Dendritic cell treated with granulocyte-macrophage colony-stimulating factor and Interleukin-4, amounts not matched to agents 40 ng/mL and 50 ng/mL, for 4 days (primary cell): ENCODE measurements around the gene CNOT6L.

ENCODE experiments used
- H3K27ac Mint-ChIP-seq: one replicate; pipeline ENCODE4 v1.8.0; 2022; ENCODE audit warnings: mild to moderate bottlenecking, mixed read lengths
- H3K27me3 Mint-ChIP-seq: one replicate; pipeline ENCODE4 v1.8.0; 2022; ENCODE audit warnings: mild to moderate bottlenecking, mixed read lengths
- H3K36me3 Mint-ChIP-seq: one replicate; pipeline ENCODE4 v1.8.0; 2022; ENCODE audit warnings: low read depth, mixed read lengths
- H3K4me1 Mint-ChIP-seq: one replicate; pipeline ENCODE4 v1.8.0; 2022; ENCODE audit warnings: low read depth, mixed read lengths
- H3K4me3 Mint-ChIP-seq: one replicate; pipeline ENCODE4 v1.8.0; 2022; ENCODE audit warnings: mild to moderate bottlenecking, moderate library complexity, mixed read lengths
- H3K9me3 Mint-ChIP-seq: one replicate; pipeline ENCODE4 v1.8.0; 2022; ENCODE audit warnings: mixed read lengths
- intact Hi-C: fragments of 100-400 bp; cut with micrococcal nuclease; formaldehyde crosslinking; loops from one replicate; pipeline ENCODE4 v1.15.0; 2022

CNOT6L gene

DNA sequence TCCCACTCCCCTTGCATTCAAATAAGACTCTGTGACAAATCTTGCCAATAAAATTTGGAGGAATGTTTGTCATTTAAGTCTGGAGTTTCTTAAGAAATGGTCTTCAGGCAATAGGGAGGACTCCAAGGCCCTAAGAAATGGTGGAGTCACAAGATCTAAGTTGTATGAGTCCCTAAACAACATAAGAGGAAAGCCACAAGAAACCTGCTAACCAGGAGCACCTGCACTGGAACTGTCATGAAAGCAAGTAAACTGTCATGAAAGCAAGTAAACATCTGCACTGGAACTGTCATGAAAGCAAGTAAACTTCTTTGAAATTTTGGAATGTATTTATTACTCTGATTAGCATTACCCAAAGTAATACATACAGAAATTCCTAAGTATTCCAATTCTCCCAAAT is 3.5 kb downstream of the CNOT6L start:
- no peak overlapping the region for H3K4me3 Mint-ChIP-seq
- no peaks in the 10 kb centered on the region for H3K27me3 Mint-ChIP-seq
- H3K9me3 Mint-ChIP-seq, result no peaks in the 10 kb centered on the region
- intact Hi-C loops, result no loop called here
- peaks cover 26% of the 10 kb centered on the region for H3K36me3 Mint-ChIP-seq
- peaks cover 47% of the 10 kb centered on the region for H3K4me1 Mint-ChIP-seq
- no peak overlapping the region for H3K27ac Mint-ChIP-seq

DNA sequence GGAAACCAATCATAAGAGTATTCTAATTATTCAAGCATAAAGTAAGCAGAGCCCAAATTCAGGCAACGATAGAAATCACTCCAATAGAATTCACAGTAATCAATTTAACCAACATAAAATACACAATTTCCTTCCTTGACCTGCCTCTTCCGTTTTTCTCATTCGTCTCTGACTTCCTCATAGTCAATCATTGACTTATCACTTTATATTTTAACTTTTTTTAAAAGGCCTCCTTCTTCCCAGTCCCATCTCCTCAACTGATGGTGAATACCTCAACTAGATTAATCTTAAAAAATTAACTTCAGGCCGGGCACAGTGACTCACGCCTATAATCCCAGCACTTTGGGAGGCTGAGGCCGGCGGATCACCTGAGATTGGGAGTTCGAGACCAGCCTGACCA is 13.3 kb downstream of the CNOT6L start:
- Mint-ChIP-seq H3K36me3 (peaks cover 10% of the 10 kb centered on the region), H3K27me3 (no peaks in the 10 kb centered on the region), H3K4me1 (peaks cover 28% of the 10 kb centered on the region), H3K27ac (no peak overlapping the region), H3K9me3 (no peaks in the 10 kb centered on the region), H3K4me3 (no peak overlapping the region)
- intact Hi-C loops, result no loop called here

DNA sequence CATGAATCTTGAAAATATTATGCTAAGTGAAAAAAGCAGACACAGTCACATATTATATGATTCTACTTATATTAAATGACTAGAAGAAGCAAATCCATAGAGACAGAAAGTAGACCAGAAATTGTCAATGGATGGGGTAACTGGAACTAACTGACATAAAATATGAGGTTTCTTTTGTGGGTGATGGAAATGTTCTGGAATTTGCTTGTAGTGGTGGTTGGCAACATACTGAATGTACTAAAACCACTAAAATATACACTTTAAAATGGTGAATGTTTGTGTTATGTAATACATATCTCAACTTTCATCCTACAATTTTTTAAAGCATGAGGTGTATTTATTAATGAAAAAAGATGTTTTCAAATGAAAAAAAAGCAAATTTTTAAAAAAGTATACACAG is 14.7 kb downstream of the CNOT6L start:
- Mint-ChIP-seq H3K9me3 (no peaks in the 10 kb centered on the region), H3K4me3 (no peak overlapping the region), H3K36me3 (peaks cover 5% of the 10 kb centered on the region), H3K27ac (no peak overlapping the region), H3K4me1 (peaks cover 26% of the 10 kb centered on the region), H3K27me3 (no peaks in the 10 kb centered on the region)
- intact Hi-C loops, result no loop called here

GRCh38 chr4:77802402-77802801 is 16.8 kb downstream of the CNOT6L start:
- Mint-ChIP-seq H3K4me1 (peaks cover 34% of the 10 kb centered on the region), H3K4me3 (no peak overlapping the region), H3K9me3 (no peaks in the 10 kb centered on the region), H3K27ac (no peak overlapping the region), H3K27me3 (no peaks in the 10 kb centered on the region), H3K36me3 (peaks cover under 1% of the 10 kb centered on the region)
- intact Hi-C loops, result no loop called here

DNA sequence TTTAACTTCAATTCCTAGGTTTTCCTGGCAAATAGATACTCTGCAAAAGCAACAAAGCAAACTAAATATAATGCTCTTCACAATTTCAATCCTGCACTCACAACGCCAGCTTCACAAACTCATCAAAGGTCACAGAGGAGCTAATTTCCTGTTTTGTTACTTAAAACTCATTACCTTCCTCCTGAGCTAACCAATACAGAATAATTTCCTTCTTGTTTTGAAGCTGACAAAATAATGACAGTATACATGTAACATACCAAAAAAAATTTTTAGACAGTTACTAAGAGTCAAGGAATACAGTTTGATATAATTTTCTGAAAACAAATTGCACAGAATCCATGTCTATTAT is 17.9 kb downstream of the CNOT6L start:
- Mint-ChIP-seq H3K4me3 (no peak overlapping the region), H3K27me3 (no peaks in the 10 kb centered on the region), H3K9me3 (peaks cover 7% of the 10 kb centered on the region), H3K36me3 (peaks cover 12% of the 10 kb centered on the region), H3K4me1 (peaks cover 29% of the 10 kb centered on the region), H3K27ac (no peak overlapping the region)
- intact Hi-C loops, result no loop called here

- Mint-ChIP-seq H3K9me3 (peaks cover 12% of the 10 kb centered on the region), H3K4me1 (peaks cover 24% of the 10 kb centered on the region), H3K36me3 (peaks cover 16% of the 10 kb centered on the region)
Observed at GRCh38 chr4:77800483-77801259, 18.5 kb downstream of the CNOT6L start.

DNA sequence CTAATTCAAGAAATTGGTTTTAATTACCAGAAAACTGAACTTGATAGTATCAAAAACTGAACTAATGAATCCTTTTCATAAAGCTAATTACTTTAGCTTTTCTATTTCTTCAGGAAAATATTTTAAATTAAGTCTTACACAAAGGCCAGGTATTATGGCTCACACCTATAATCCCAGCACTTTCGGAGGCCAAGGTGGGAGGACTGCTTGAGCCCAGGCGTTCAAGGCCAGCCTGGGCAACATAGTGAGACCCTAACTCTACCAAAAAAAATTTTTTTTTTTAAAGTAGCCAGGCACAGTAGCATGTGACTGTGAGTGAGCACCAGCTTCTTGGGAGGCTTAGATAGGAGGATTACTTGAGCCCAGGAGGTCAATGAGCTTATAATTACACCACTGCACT is 19.1 kb downstream of the CNOT6L start:
- H3K36me3 Mint-ChIP-seq, result peaks cover 22% of the 10 kb centered on the region
- peaks cover 20% of the 10 kb centered on the region for H3K4me1 Mint-ChIP-seq
- no peak overlapping the region for H3K4me3 Mint-ChIP-seq
- peaks cover 18% of the 10 kb centered on the region for H3K9me3 Mint-ChIP-seq
- intact Hi-C loops, result no loop called here
- H3K27me3 Mint-ChIP-seq, result no peaks in the 10 kb centered on the region
- H3K27ac Mint-ChIP-seq, result no peak overlapping the region

More at GRCh38 chr4:77800483-77801259, 18.5 kb downstream of the CNOT6L start:
- Mint-ChIP-seq H3K27me3 (no peaks in the 10 kb centered on the region), H3K4me3 (no peak overlapping the region), H3K27ac (no peak overlapping the region)
- intact Hi-C loops, result no loop called here

GRCh38 chr4:77798385-77798784 is 20.8 kb downstream of the CNOT6L start:
- H3K4me1 Mint-ChIP-seq, result peaks cover 20% of the 10 kb centered on the region
- peaks cover 19% of the 10 kb centered on the region for H3K9me3 Mint-ChIP-seq
- H3K4me3 Mint-ChIP-seq, result no peak overlapping the region
- intact Hi-C loops, result no loop called here
- H3K36me3 Mint-ChIP-seq, result peaks cover 23% of the 10 kb centered on the region
- H3K27me3 Mint-ChIP-seq, result no peaks in the 10 kb centered on the region
- H3K27ac Mint-ChIP-seq, result no peak overlapping the region

- intact Hi-C loops, result no loop called here
- Mint-ChIP-seq H3K27ac (no peak overlapping the region), H3K4me1 (peaks cover 16% of the 10 kb centered on the region)
Observed at GRCh38 chr4:77797239-77797638, 21.9 kb downstream of the CNOT6L start.

GRCh38 chr4:77795326-77795725 is 23.8 kb downstream of the CNOT6L start:
- intact Hi-C loops, result no loop called here
- H3K27ac Mint-ChIP-seq, result no peak overlapping the region
- peaks cover 8% of the 10 kb centered on the region for H3K4me1 Mint-ChIP-seq
- H3K9me3 Mint-ChIP-seq, result peaks cover 19% of the 10 kb centered on the region
- H3K4me3 Mint-ChIP-seq, result no peak overlapping the region
- no peaks in the 10 kb centered on the region for H3K27me3 Mint-ChIP-seq
- peaks cover 29% of the 10 kb centered on the region for H3K36me3 Mint-ChIP-seq

More at GRCh38 chr4:77797239-77797638, 21.9 kb downstream of the CNOT6L start:
- Mint-ChIP-seq H3K9me3 (peaks cover 19% of the 10 kb centered on the region), H3K27me3 (no peaks in the 10 kb centered on the region), H3K36me3 (peaks cover 23% of the 10 kb centered on the region), H3K4me3 (no peak overlapping the region)

DNA sequence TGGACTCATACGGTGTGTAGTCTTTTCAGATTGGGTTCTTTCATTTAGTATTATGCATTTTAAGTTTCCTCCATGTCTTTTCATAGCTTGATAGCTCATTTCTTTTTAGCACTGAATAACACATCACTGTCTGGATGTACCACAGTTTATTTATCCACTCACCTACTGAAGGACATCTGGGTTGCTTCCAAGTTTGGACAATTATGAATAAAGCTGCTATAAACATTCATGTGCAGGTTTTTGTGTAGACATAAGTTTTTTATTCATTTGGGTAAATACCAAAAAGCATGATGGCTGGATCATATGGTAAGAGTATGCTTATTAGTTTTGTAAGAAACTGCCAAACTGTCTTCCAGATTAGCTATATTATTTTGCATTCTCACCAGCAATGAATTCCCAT is 29.0 kb downstream of the CNOT6L start:
- H3K36me3 Mint-ChIP-seq, result peaks cover 16% of the 10 kb centered on the region
- no peaks in the 10 kb centered on the region for H3K27me3 Mint-ChIP-seq
- intact Hi-C loops, result no loop called here
- H3K4me1 Mint-ChIP-seq, result peaks cover 15% of the 10 kb centered on the region
- H3K9me3 Mint-ChIP-seq, result peaks cover 1% of the 10 kb centered on the region
- no peak overlapping the region for H3K4me3 Mint-ChIP-seq
- H3K27ac Mint-ChIP-seq, result no peak overlapping the region

GRCh38 chr4:77788990-77789389 is 30.2 kb downstream of the CNOT6L start:
- intact Hi-C loops, result no loop called here
- Mint-ChIP-seq H3K27ac (no peak overlapping the region), H3K27me3 (no peaks in the 10 kb centered on the region), H3K4me3 (no peak overlapping the region), H3K4me1 (peaks cover 22% of the 10 kb centered on the region), H3K9me3 (no peaks in the 10 kb centered on the region), H3K36me3 (peaks cover 21% of the 10 kb centered on the region)

DNA sequence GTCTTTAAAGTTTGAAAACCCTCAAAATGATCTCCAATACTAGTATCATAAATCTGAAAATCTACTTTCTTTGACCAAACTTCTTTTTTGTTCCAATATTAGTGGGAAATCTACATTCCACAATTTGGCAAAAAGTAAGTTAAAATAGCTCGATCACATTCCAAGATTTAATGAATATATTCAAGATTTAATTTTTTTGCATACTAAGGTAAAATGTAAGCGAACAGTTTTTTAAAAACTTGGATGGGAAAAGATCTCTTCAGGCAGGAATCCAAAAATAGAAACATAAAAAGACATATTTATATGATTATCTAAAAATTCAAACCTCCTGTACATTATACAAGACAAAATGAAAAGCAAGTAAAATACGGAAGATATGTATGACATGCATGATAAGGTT is 31.2 kb downstream of the CNOT6L start:
- intact Hi-C loops, result no loop called here

DNA sequence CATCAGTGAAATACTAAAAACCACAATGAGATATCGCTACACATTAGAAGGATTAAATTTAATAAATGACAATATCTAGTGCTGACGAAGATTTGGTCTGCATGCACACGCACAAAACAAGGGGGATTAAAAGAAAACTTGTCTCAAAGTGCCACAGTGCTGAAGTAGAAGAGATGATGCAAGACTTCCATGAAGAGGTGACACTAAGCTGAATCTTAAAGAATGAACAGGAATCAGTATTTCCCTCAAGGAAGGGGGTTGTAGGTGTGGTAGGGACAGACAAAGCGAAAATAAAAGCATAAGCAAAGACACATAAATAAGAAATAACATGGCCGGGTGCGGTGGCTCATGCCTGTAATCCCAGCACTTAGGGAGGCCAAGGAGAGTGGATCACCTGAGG is 33.5 kb downstream of the CNOT6L start:
- Mint-ChIP-seq H3K4me1 (peaks cover 32% of the 10 kb centered on the region), H3K9me3 (no peaks in the 10 kb centered on the region), H3K27ac (no peak overlapping the region), H3K36me3 (peaks cover 15% of the 10 kb centered on the region), H3K27me3 (no peaks in the 10 kb centered on the region), H3K4me3 (no peak overlapping the region)
- intact Hi-C loops, result no loop called here

More for the DNA sequence above, 31.2 kb downstream of the CNOT6L start:
- no peak overlapping the region for H3K4me3 Mint-ChIP-seq
- no peaks in the 10 kb centered on the region for H3K9me3 Mint-ChIP-seq
- peaks cover 22% of the 10 kb centered on the region for H3K4me1 Mint-ChIP-seq
- H3K27ac Mint-ChIP-seq, result no peak overlapping the region
- H3K36me3 Mint-ChIP-seq, result peaks cover 21% of the 10 kb centered on the region
- H3K27me3 Mint-ChIP-seq, result no peaks in the 10 kb centered on the region

DNA sequence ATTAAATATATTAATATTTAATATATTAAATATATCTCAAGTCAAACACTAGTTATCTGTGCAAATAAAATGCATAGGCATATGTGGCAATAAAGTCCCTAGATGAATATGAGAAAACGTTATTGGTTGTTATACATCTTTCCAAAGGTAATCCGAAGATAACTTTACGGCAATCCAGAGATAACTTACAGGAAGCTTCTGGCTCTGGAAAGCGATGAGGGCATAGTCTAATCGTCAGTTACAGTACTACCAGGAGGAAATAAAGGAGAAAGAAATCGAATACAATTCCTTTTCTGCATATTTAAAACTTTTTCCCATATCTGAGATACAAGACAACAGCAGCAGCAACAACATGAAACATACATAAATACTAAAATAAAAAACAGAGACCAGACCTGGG is 35.3 kb downstream of the CNOT6L start:
- peaks cover 14% of the 10 kb centered on the region for H3K36me3 Mint-ChIP-seq
- no peak overlapping the region for H3K27ac Mint-ChIP-seq
- H3K4me1 Mint-ChIP-seq, result peaks cover 28% of the 10 kb centered on the region
- H3K27me3 Mint-ChIP-seq, result no peaks in the 10 kb centered on the region
- no peak overlapping the region for H3K4me3 Mint-ChIP-seq
- intact Hi-C loops, result no loop called here
- H3K9me3 Mint-ChIP-seq, result no peaks in the 10 kb centered on the region
